Stimulated activated CD4-positive, alpha-beta T cell treated with anti-CD3 and anti-CD28 coated beads, Interleukin-1b, Interleukin-23, amount 100 ng/mL, for 48 hours (primary cell): ENCODE data around the gene PRICKLE4.
"Not testable (repeated sequence)": the region's sequence is repeated elsewhere in the genome, so short reads cannot be mapped to it uniquely, and the experiment has no call there.

ENCODE experiments used
- DNase-seq: peaks from one replicate; pipeline ENCODE4 v3.0.0-alpha.2; 2020

Gene PRICKLE4

DNA sequence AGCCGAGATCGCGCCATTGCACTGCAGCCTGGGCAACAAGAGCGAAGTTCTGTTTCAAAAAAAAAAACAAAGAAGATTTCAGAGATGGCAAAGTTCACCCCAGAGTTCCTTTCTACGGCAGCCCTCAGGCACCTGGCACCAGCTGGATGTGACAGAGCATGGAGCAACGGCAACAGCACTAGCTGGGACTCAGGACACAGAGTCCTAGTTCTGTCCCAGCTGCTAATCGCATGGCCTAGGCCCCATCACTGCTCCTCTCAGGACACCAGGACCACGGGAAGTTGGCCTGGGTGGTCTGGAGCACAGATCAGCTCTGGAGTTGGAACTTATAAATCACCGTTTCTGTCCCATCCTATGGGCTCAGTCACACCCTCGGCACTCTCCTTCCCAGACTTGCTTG, 34.5 kb upstream of the PRICKLE4 start:
- DNase-seq: no peak

DNA sequence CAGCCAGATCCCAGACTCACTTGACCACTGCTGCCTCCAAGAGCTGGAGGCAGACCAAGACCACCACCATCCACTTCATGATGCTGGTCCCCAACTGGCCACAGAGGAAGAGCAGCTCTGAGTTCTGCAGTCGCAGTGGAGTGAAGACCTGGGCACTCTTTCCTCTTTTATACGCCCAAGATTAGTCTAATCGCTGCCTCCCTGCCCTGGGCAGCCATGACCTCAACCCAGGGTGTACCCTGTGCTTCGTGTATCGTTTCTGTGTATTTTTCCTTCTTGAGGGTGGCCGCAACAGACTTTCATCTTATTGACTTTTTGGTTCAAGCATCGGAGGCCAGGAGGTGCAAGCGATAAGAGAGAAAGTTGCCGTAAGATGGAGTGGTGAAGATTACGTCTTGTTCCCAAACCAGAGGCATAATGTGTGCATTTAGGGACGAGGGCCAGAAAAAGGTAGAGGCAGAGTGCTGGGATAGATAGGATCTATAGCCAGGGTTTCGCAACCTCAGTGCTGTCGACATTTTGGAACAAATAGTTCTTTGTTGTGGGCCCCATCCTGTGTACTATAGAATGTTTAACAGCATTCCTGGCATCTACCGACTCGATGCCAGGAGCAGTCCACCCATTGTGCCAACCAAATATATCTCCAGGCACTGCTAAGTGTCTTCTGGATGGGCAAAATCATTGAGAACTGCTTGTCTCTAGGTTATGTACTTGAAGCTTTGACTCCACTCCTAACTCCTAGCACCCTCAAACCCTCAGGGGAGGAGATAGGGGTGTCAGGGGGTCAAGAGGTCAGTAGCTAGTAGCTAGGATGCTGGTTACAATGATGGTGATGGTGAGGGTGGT, 33.1 kb upstream of the PRICKLE4 start, which contains the start of gene PGC:
Gene PGC, minus strand, starts transcription at position 142 of the 846 bp plus-strand sequence. Its CDS starts 63 bp downstream, at position 79.
- no peak for DNase-seq

DNA sequence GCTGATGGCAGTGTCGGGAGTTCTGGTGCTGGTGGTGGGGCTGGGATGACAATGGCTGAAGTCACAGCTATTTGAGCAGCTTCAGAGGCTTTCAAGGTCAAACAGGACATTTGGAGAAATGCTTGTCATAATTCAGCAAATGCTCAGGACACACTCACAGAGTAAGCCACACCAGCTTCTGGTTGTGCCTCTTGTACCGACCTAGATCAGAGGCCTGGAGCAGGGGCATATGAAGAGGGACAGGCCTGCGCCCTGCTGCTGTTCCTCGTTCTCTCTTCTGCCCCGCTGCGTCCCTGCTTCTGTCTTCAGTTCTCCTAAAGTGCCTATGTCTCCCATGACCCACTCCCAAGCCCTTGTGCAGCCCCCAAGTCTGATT, 32.5 kb upstream of the PRICKLE4 start:
- no peak for DNase-seq

DNA sequence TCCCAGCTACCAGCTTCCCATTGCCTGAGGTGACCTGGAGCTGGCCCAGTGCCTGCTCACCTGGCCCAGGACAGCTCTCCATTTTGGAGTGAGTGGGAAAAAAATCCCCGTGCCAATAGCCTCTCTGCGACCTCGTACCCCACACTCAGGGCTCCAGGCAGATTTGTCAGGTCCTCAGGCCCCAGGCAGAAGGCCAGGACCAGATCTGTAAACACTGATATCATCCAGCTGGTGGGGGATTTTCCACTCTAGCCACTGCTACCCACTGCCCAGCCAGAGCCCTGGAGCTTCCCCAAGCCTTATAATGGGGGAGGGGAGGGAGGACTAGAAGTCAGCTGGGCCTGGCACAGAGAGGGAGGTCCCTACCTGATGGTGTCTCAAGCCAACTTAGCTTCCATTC, 32.0 kb upstream of the PRICKLE4 start:
- DNase-seq: no peak

DNA sequence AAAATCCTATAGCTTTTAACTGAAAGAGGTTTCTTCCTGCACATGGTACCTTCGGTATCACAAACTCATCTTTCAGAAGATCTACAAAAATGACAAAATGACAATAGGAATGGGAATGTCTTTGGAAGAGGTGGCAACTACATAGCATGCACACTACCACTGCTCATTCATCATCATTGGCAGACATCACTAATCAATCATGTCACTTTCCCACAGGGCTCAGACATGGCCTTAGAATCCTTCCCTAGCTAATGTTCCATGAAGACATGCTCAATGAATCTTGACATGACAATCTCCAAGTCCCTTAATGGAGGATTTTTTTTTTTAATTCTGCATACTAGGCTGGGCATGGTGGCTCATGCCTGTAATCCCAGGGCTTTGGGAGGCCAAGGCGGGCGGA, 30.2 kb upstream of the PRICKLE4 start:
- DNase-seq: no peak

DNA sequence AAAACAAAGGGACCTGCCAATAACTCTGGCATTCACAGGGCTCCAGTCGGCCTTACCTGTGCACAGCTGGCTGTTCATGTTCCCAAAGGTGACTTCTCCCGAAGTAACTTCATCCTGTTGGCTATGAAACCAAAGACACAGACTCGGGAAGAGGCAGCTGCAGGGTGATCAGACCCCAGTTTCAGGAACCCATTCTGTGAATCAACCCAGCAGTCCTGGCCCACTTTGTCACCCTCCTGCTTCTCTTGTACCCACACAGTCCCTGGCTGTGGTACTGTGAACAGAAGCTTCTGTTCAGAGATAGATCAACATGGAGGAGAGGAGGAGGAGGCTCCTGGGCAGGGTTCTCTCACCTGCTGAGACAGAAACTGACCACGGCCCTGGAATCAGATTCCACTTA, 24.7 kb upstream of the PRICKLE4 start:
- DNase-seq: no peak

DNA sequence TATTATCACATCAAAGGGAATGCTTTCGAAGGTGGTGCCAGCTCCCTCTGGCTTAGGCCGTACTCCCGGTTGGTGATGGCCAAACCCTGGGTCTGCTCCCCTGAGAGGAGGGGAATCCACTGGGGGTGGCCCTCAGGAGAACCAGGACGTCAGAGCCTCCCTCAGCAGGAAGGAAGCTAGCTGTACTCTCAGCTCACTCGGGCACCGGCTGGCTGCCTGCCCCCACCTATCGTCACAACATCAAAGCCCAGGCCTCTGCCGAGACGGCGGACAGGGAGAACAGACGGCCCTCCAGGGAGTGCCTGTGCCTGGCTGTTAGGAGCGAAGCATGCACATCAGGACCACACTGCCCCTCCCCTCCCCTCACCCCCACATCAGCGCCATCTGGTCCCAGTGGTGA, 24.2 kb upstream of the PRICKLE4 start:
- DNase-seq: no peak

DNA sequence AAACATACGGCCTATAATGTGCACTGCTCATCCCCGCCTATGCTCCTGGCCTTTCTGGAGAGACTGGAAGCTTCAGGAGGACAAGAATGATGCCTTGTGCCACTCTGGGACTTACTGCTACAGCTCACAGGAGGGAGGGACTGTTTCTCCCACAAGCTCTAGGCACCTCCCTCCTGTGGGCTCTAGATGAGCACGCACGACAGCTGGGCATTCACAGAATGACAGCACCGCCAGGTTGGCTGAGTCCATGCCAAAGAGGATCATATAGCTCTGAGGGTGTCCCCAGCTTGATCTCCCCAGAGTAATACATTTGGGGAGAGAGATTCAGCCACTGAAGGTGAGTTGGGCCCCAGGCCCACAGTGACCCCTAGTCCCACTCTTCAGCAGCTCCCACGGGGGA, 23.3 kb upstream of the PRICKLE4 start:
- DNase-seq: no peak

DNA sequence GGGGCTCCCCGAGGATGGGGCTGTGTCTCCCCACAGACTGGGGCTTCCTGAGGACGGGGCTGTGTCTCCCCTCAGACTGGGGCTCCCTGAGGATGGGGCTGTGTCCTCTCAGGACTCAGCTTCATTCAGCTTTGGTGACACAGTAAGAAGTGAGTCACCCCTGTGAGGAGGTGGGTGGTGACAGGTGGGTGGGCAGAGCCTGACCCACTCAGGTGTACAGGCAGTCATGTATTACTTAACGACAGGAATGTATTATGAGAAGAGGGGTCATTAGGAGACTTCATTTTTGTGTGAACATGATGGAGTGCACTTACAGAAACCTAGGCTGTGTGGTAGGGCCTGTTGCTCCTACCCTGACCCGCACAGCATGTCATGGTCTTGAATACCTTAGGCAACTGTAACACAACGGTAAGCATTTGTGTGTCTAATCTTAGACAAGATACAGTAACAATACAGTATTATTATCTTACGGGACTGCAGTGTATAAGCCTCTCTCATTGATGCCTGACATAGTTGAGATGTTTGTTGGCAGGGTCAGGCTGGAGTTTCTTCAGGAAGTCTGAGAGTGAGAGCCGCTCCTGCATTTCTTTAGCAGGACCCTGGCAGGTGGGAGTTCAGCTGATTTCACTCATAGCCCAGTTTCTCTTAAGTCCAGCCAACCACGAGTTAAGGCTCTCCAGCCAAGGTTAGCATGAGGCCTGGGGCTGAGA, 22.5 kb upstream of the PRICKLE4 start:
- DNase-seq: no peak

DNA sequence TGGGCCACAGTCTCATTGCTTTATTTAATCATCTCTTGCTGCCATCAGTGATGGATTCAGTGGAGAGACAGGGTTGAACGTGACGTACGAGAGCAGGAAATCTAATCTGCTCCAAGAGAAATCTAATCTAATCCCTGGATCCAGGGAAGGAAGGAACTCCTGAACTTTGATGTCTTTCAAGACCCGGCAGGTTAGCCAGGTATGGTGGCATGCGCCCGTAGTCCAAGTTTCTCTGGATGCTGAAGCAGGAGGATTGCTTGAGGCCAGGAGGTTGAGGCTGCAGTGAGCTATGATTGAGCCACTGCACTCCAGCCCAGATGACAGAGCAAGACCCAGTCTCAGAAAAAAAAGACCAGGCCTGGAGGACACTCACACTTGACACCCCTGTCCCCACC, 21.9 kb upstream of the PRICKLE4 start:
- DNase-seq: no peak

DNA sequence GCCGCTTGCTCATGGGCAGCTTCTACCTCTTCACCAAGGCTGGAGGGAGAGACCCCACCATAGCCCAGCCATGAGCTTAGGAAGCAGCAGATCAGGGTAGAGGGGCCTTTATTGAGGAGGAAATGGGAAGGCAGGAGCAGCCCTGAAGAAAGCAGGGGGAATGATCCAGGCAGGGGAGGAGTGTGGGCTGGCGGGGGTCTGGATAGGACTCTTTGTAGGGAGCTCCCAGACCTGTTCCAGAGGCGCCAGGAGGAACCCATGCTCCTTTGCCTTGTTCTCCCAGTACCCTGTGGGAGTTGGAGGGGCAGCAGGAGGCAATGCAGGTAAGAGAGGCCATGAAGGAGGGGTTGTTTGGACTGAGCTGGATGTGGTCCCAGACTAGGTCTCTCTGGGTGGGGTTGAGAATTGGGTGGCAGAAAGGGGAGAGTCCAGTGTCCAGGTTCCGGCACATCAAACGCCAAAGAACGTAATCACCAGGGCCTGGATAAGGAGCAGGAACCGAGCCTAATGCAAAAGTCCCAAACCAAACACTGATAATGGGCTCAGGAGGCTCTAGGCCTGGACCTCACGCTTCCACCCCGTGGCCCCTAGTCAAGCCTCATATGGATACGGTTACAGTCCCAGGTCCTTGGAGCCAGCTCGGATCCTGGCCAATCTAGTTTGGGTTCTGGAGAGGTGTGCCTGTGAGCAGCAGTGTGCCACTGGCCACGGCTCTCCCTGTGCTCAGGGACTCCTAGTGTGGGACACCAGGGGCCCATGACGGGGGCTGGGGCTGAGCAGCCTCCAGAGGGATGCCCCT, 21.3 kb upstream of the PRICKLE4 start:
- DNase-seq: no peak

DNA sequence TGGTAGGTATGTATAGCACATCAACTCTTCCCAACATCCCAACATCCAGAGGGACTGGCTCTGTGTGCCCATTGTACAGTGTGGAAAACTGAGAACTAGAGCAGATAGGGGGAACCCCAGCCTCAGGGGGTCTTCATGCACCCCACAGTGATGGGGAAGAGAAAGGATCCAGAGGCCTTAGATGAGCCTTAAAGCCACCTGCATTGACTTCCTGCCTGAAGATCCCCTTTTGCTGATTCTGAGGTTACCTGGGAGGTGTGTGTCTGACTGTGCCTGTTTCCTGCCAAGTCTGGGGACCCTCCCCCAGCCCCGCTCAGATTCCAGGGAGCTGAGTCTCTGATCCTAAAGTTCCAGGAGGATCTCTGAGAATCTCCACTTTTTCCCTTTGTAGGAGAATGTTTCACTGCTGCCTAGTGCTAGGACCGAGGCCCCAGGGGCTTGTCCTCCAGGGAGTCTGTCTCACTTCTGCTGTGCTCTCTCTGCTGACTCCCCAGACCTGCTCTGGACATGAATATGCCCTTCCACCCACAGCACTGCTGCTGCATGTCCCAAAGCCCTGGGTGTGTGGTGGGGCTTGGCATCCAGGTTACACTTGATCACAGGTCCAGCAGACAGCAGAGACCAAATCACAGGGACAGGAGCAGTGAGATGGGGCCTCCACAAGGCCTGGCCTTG, 20.5 kb upstream of the PRICKLE4 start:
- no peak for DNase-seq

DNA sequence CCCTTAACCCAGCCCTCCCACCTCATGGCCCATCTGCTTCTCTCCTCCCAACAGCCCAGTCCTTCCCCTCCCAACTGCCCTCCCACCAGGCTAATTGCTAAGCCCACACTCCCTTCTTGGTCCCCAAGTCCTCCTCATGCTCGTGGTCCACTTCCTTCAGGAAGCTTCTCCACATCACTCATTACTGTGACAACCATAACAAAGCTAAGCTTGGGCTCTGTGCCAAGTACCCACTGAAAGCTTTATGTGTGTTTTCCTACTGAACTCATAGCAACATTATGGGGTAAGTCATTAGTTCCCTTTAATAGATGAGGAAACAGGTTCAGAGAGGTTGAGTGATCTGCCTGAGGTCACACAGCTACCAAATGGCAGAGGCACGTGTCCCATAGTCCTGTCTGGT, 17.1 kb upstream of the PRICKLE4 start:
- DNase-seq: no peak

DNA sequence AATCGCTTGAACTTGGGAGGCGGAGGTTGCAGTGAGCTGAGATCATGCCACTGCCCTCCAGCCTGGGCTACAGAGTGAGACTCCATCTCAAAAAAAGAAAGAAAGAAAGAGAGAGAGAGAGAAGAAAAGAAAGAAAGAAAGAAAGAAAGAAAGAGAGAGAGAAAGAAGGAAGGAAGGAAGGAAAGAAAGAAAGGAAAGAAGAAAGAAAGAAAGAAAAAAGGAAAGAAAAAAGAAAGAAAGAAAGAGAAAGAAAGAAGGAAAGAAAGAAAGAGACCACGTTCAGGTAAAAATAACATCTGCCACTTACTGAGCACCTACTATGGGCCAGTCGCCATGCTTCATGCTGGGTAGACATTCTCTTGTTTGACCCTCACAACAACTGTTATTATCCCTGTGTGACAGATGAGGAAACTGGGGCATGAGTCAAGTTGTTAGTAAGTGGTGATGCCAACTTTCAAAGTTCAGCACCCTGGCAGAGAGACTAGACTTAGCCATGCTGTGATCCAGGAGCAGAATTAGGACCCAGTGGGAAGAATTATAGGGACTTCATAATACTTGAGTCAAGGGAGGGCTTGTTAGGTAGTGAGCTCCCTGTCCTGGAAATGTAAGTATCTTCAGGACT, 14.4 kb upstream of the PRICKLE4 start:
- not testable (repeated sequence) for DNase-seq

DNA sequence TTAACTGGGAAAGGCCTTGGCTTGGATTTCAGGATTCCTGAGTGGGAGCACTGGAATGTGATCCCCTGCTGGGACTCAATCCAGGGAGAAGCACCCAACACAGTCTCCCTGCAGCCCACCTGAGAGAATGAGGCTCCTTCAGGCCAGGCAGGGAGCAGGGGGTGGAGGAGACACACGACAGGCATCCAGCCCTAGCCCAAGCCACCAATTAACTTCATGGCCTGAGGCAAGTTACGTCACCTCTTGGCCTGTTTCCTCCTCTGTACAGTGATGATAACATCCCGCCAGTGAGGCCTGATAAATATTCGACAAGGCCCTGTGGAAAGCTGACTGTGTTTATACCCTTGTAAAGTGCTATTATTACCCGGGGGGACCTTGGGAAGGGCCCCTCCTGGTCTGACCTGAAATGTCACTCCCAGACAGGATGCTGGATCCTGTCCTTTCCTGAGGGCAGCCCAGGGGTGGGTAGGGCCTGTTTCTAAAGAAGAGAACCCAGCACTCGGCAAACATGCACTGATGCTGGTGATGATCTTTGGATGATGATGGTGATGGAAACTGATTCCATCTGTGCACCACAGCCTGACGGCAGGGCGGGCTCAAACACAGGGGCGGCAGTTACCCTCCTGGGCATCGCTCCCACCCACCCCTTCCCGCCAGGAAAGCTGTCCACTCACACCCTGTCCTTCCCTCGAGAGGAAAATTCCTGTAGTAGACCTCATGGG, 13.3 kb upstream of the PRICKLE4 start:
- no peak for DNase-seq

DNA sequence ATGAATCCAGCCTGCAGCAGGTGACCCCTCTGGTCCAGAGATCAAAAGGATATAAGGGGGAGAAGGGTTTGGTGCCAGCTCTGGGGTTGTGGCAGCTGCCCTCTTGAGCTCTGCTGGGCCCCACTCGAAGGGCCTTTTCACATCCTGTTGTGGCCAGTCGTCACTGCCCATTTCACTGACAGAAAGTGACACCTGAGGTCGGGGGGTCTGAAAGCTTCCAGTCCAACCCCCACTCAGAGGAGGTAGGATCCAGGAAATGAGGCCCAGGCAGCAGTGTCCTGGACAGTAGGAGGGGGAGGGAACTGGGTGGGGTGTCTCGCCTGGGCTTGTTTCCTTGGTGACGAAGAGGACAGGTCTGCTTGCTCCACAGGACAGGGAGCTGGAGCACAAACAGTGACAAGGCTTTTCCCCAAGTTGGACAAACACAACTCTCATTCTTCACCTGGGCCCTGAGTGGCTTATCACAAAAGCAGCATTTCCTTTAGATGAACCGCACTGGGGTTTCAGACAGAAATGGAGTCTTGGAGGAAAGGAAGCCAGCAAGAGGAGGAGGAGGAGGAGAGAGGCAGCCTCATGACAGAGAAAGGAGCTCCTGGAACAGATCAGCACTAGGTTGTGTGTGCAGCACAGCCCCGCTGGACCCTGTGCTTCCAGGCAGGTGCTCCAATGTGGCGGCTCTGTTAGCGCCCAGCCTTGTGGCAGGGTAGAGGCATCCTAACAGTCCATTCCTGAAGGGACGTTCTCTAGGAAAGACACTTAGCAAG, 11.9 kb upstream of the PRICKLE4 start:
- no peak for DNase-seq

DNA sequence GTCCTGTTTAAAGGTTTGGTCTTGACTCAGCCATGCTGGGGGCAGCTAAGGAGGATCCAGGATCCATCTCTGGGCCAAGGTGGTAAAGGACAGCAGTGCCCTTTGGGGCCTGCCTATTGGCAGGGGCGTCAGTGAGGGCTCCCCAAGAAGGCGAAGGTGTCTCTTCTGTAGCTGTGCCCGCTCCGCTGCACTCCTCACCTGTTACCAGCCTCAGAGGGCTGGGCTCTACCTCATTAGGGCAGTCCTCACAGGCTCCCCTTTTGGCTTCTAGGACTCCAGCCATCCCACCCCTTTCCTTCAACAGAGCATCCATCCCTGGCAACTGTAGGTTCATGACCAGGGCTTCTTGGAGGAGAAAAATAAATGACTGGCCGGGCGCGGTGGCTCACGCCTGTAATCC, 11.2 kb upstream of the PRICKLE4 start:
- no peak for DNase-seq

DNA sequence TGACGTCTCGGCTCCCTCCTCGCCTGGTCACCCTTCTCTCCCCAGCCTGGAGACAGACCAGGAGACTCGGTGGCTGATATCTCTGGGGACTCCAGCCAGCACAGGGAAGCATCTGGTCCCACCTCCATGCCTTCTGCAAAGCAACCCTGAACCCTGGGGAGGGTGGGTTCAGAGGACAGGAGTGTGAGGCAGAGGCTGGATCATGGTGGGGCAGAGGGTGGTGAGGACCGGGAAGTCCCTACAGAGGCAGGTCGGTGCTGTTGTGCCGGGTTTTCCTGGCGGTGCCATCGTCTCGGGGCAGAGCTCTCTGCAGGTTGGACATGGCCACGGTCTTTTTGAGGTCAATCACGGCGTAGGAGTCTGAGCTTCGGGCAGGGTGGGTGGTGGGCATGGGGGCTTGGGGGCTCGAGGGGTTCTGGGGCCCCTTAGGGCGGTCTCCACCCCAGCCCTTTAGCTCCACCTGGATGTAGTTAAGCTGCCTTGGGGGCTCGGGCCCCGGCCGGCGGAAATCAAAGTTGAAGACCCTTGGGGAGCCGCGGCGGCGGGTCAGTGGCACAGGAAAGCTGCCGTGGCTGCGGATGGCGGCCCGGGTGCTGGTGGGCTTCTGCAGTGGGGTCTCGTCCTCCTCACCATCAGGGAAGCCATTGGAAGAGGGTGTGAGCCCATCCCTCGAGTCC, 10.1 kb upstream of the PRICKLE4 start:
- DNase-seq: no peak

DNA sequence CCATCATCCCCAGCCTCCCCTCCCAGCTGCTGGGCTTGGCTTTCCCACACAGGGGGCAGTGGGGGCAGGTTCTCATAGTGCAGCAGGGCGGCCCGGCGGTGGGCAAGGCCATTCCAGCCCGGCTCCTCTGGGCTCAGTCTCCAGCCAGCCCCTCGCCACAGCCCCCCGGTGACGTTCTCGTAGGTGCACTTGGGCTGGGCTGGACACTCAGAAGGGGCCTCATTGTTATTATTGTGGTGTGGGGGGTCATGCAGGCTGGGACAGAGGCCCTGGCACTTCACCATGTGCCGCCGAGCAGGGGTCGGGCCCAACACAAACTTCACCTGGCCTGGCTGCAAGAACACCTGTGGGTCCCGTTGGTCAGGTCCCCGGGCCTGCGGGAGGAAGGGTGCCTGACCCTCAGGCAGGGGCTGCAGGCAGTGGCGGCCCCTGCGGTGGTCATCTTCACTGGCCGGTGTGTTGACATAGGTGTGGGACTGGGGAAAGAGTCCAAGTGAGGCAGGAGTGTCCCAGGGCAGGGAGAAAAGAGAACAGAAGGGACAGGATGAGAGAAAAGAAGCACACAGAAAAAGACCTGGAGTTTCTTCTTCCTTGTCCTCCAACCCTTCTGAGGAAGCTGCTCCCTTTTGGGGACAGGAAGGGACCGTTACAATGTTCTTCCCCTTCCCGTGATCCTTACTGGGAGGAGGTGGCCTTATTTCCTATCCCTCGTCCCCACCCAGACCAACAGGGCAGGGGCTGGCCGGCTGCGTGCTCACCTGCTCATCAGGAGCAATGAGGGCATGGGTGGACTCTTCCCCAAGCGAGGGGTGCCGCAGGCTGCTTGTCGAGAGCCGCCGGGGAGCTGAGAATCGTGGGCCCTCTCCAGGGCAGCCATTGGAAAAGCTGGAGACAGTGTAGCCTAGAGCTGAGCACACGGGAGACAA, 9.3 kb upstream of the PRICKLE4 start:
- DNase-seq: no peak
